Cardiac muscle cell (in vitro differentiated cells and primary cell): ENCODE results near the gene AHNAK. TPM values are rescaled to one million over a fixed set of nuclear protein-coding genes. Genes with fewer than 3 reads are reported as not detected.

ENCODE experiments used
- DNase-seq, 2 donors: peaks; one replicate each; pipeline versions ENCODE4 v3.0.0 to v3.0.0-alpha.2; 2010 to 2017; ENCODE audit warnings: low read depth in 1 of 2, low spot score in 1 of 2
- H3K27ac ChIP-seq: fragments of 200-600 bp; sonication (generic); 2 replicates; pipeline ENCODE4 v1.5.1; 2016
- H3K27me3 ChIP-seq: fragments of 200-600 bp; sonication (generic); 2 replicates; pipeline ENCODE4 v1.6.0; 2016; ENCODE audit warnings: control low read depth
- H3K36me3 ChIP-seq: fragments of 200-600 bp; sonication (generic); 2 replicates; pipeline ENCODE4 v1.5.1; 2016; ENCODE audit warnings: control low read depth
- H3K4me1 ChIP-seq: fragments of 200-600 bp; sonication (generic); 2 replicates; pipeline ENCODE4 v1.8.1; 2017; ENCODE audit warnings: low read depth, mild to moderate bottlenecking, mixed run types
- H3K4me3 ChIP-seq: fragments of 200-600 bp; sonication (generic); 2 replicates; pipeline ENCODE4 v1.5.1; 2016; ENCODE audit warnings: mild to moderate bottlenecking
- H3K9me3 ChIP-seq: fragments of 200-600 bp; sonication (generic); 2 replicates; pipeline ENCODE4 v1.5.1; 2017; ENCODE audit warnings: low read depth, mild to moderate bottlenecking, control low read depth
- polyA plus RNA-seq: library from polyadenylated mRNA; unstranded; fragments of >200 nt; fragmentation: Nextera tagmentation; extraction: Ambion mirVana; gene quantifications from 2 replicates; pipeline ENCODE4 v1.2.1, GENCODE V29; 2016
- total RNA-seq: library from RNA; depleted of rRNA; stranded (reverse); fragments of >200 nt; gene quantifications from 2 replicates; pipeline ENCODE4 v1.2.3, GENCODE V29; 2016
- TF ChIP-seq, protein P1 (sequence below): IDR thresholded peaks from 2 replicates; pipeline ENCODE4 v1.5.1; 2012; ENCODE audit warnings: low read depth, mild to moderate bottlenecking, low read length

AHNAK gene
- total and polyA plus RNA-seq, 2 experiments from 2014 or later = 13.4 to 77.1 TPM

DNA sequence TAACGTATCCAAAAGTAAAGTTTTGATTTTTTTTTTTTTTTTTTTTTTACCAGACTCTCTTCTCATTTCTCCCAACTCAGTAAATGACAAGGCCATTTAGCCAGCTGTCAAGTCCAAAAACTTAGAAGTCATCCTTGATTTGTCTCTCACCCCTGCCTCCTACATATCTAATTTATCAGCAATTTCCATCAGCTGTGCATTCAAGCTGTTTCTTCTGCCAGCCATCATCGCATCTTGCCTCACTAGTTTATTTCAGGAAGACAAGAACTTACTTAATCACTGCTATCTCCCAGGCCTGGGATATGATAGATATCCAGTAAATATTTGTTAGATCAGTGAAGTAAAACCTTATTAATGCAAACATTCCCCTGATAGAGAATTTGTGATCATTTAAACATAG is 80.2 kb downstream of the AHNAK start:
- H3K27me3 ChIP-seq = no peaks in the 10 kb centered on the region
- H3K9me3 ChIP-seq = no peaks in the 10 kb centered on the region
- no peak for DNase-seq

DNA sequence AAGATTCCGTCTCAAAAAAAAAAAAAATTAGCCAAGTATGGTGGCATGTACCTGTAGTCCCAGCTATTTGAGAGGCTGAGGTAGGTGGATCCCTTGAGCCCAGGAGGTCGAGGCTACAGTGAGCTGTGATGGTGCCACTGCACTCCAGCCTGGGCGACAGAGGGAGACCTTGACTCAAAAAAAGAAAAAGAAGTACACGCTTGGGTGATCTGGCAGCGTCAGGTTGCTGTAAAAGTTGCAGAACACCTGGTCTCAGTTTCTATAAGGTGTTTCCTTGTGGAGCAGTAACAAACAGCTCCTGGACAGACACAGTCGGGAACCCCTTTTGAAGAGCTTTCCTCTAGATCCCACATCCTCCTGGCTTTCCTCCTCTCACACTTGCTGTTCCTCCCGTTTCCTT is 82.0 kb downstream of the AHNAK start:
- Histone ChIP-seq H3K4me1 (peaks cover 7% of the 10 kb centered on the region), H3K9me3 (no peaks in the 10 kb centered on the region), H3K27me3 (no peaks in the 10 kb centered on the region), H3K27ac (no peak overlapping the region), H3K4me3 (no peak overlapping the region), H3K36me3 (no peaks in the 10 kb centered on the region)
- DNase-seq = no peak
- TF ChIP-seq, protein P1, sequence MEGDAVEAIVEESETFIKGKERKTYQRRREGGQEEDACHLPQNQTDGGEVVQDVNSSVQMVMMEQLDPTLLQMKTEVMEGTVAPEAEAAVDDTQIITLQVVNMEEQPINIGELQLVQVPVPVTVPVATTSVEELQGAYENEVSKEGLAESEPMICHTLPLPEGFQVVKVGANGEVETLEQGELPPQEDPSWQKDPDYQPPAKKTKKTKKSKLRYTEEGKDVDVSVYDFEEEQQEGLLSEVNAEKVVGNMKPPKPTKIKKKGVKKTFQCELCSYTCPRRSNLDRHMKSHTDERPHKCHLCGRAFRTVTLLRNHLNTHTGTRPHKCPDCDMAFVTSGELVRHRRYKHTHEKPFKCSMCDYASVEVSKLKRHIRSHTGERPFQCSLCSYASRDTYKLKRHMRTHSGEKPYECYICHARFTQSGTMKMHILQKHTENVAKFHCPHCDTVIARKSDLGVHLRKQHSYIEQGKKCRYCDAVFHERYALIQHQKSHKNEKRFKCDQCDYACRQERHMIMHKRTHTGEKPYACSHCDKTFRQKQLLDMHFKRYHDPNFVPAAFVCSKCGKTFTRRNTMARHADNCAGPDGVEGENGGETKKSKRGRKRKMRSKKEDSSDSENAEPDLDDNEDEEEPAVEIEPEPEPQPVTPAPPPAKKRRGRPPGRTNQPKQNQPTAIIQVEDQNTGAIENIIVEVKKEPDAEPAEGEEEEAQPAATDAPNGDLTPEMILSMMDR = no peak

More for the DNA sequence above, 80.2 kb downstream of the AHNAK start:
- Histone ChIP-seq H3K36me3 (no peaks in the 10 kb centered on the region), H3K4me3 (no peak overlapping the region), H3K27ac (no peak overlapping the region), H3K4me1 (peaks cover 7% of the 10 kb centered on the region)
- TF ChIP-seq, protein P1 = no peak

DNA sequence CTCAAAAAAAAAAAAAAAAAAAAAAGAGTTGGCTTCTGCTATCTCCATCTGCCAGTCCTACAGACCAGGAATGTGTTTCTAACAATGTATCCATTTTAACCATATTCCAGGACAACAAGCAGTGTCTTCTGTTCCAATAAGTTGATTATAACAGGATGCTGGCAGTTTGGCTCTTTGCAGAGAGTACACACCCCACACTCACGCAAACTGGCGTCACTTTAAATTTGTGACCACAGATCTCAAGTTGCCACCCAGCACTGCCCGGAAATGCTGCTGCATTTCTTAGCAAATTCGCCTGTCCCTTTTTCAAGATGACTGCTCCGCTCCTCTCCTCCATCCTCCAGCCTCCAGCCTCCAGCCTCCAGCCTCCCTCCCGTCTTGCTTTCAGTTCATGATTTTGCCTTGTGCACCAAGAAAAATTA is 83.5 kb downstream of the AHNAK start:
- H3K27ac ChIP-seq = no peak overlapping the region
- peaks cover 7% of the 10 kb centered on the region for H3K4me1 ChIP-seq
- H3K36me3 ChIP-seq = no peaks in the 10 kb centered on the region
- no peak for DNase-seq
- H3K9me3 ChIP-seq = no peaks in the 10 kb centered on the region
- H3K4me3 ChIP-seq = no peak overlapping the region
- no peaks in the 10 kb centered on the region for H3K27me3 ChIP-seq
- TF ChIP-seq, protein P1 = no peak

DNA sequence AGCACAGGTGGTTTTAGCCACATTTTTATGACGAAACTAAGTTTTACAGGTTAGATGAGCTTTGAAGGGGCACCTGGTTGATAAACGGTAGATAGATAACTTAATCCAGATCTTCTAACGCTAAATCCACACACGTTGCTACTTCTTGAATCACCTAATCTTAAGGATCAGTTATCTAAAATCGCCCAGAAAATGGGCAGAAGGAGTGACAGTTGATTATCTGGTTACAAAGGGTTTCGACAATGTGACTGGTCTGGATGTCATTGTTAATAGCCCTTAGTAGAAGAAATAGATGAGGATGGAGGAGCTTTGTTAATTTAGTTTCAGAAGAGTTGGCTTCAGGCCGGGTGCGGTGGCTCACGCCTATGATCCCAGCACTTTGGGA is 84.1 kb downstream of the AHNAK start:
- no peaks in the 10 kb centered on the region for H3K27me3 ChIP-seq

DNA sequence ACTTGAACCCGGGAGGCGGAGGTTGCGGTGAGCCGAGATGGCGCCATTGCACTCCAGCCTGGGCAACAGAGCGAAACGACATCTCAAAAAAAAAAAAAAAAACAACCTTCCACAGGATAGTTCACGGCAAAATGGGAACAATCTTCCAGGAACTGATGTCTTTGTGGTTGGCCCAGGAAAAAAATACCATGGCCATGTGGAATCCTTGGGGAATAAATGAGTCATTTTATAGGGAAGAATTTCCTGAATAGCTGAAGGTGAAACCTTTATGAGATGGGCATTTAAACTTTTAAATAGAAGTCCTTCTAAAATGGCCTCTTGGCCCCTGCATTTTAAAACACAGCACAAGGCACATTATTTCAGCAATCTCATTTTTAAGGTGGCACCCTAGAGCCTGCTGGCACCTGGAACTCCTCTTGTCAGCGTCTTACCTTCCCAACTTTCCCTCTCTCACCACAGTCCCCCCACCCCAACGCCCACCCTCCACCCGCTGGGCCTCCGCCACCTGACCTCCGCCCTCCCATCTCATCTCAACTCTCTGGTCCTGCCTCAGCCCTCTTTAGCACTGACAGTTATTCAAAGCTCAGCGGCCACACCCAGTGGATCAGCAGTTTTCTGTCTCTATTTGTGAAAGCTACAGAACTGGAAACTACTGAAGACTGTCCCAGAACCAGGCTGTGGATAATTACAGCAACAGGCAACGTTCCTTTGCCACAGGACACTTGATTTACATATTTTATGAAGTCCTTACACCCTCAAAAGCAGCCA is 84.7 kb downstream of the AHNAK start:
- Histone ChIP-seq H3K9me3 (no peaks in the 10 kb centered on the region), H3K27me3 (no peaks in the 10 kb centered on the region), H3K4me3 (no peak overlapping the region), H3K4me1 (peaks cover 7% of the 10 kb centered on the region), H3K36me3 (no peaks in the 10 kb centered on the region), H3K27ac (no peak overlapping the region)
- TF ChIP-seq, protein P1 = no peak
- DNase-seq = peak in 1 of 2 donors; percentile 69

More for the DNA sequence above, 84.1 kb downstream of the AHNAK start:
- H3K27ac ChIP-seq = no peak overlapping the region
- TF ChIP-seq, protein P1 = no peak
- peaks cover 7% of the 10 kb centered on the region for H3K4me1 ChIP-seq
- no peak overlapping the region for H3K4me3 ChIP-seq
- H3K9me3 ChIP-seq = no peaks in the 10 kb centered on the region
- DNase-seq = no peak
- no peaks in the 10 kb centered on the region for H3K36me3 ChIP-seq
